Sciatic nerve (tissue), 2 donors: ENCODE measurements around the gene CRISPLD2. TPM values are rescaled to one million over a fixed set of nuclear protein-coding genes. Genes with fewer than 3 reads are reported as not detected.

Experiments used
- ATAC-seq: fragments of 200-7000 bp; cut with Tn5 transposase; one replicate; pipeline ENCODE4 v1.9.1; 2020; ENCODE audit warnings: mild to moderate bottlenecking, moderate library complexity
- DNase-seq: peaks from one replicate; pipeline ENCODE4 v3.0.0-alpha.2; 2020; ENCODE audit warnings: low spot score
- intact Hi-C: fragments of 100-400 bp; cut with DNase I; formaldehyde crosslinking; loops from one replicate; pipeline ENCODE4 v1.14.2; 2022
- total RNA-seq: library from RNA; stranded (reverse); fragmentation: NEBNext Ultra II Directional; extraction: Animal tissue kit (Norgen Biotek cat#: 25700); gene quantifications from one replicate; pipeline ENCODE4 v1.2.1, GENCODE V29; 2021
- donor health status: DM: no; HTN: no; CAD: no.
- donor health status: DM: no; HTN: no; CAD: no.

Gene CRISPLD2
- total RNA-seq, 1 donor from 2014 or later: 118 TPM

DNA sequence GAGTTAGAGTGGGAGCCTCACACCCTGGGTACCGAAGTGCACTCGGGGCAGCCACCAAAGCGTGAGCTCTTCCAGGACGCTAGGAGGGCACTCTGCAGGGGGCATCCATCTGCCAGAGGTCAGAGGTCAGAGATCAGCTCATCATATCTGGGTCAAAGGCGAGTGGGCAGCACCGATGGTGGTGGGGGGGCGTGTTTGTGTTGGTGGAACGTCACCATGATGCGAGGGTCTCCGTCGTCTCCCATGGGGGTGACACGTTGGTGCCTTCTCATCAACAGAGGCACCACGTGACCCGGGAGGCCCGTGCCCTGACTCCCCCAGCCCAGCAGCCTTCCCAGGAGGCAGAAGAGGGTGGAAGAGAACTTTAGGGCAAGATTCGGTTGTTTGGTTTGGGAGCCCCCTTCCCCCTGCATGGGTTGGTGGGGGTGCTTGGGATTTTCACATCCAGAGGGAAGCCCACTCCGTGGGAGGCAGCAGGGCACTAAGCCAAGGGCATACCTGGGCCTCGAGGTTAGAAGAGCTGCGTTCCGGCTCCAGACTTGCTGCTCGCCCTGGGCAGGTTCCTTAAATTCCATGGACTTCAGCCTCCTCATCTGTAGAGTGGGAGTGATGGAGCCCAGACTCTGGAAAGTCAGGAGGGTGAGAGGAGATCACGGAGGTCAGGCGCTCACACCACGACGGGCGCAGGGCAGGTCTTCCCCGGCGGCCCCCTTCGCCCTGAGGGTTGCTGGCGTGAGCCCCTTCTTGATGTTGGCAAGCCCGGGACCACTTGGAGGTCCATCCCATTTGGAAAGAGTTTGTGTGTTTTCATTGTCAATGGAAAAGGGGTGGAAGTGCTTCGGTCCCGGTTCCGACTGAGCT, 14.0 kb downstream of the CRISPLD2 start:
- no peak for DNase-seq
- ATAC-seq: peak; percentile 0
- intact Hi-C loops: no loop called here

DNA sequence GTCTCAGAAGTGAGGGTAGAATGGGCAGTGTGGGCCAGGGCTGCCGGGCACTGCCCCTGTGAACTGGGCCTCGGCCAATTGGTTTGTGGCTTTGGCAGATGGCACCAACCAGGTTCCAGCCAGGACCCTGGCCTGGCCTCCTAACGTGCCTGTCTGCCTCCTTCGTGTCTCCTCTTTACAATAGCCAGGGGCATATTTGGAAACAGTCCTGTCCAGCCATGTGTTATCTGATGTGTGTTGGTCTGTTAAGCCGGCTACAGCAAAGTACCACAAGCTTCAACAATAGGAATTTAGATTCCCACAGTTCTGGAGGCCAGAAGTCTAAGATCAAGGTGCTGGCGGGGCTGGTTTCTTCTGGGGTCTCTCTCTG, 14.6 kb downstream of the CRISPLD2 start:
- no peak for ATAC-seq
- no peak for DNase-seq
- intact Hi-C loops: no loop called here

DNA sequence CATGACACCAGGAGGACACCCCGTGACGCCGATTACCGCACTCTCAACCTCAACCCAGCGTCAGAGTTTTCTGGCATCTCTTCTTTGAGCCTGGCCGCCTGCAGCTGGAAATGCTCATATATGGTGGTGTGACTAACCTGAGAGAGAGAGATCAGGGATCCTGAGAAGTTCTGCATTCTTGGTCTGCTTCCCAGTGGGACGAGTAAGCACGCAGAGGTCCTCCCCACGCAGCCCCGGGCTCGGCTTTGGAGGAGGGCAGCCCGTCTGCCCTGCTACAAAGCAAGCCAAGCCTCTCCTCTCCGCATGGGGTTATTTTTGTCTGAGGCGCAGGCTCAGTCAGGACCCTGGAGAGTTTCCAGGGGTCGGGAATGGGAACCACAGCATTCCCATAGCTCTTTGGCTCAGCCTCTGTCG, 16.5 kb downstream of the CRISPLD2 start:
- intact Hi-C loops: no loop called here

DNA sequence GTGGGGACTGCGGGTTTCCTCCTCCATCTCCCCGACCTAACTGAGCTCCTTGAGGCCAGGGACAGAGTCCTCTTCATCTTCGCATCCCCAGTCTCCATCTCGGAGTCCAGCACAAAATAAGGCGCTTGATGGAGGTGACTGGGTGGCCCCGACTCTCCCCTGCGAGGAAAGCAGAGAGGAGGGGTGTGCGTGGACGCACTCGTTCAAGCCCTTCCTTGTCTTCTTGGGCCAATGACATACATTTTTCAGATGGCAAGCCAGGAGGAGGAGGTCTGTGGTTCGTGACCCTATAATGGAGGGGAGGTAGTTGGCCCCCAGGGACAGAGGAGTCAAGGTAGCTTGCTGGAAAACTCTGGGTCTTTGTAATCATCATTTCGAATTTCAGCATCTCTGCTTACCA, 17.2 kb downstream of the CRISPLD2 start:
- ATAC-seq (no peak), DNase-seq (no peak)
- intact Hi-C loops: no loop called here

More for the DNA sequence above, 16.5 kb downstream of the CRISPLD2 start:
- peak; percentile 57 for ATAC-seq
- DNase-seq: peak; percentile 87

DNA sequence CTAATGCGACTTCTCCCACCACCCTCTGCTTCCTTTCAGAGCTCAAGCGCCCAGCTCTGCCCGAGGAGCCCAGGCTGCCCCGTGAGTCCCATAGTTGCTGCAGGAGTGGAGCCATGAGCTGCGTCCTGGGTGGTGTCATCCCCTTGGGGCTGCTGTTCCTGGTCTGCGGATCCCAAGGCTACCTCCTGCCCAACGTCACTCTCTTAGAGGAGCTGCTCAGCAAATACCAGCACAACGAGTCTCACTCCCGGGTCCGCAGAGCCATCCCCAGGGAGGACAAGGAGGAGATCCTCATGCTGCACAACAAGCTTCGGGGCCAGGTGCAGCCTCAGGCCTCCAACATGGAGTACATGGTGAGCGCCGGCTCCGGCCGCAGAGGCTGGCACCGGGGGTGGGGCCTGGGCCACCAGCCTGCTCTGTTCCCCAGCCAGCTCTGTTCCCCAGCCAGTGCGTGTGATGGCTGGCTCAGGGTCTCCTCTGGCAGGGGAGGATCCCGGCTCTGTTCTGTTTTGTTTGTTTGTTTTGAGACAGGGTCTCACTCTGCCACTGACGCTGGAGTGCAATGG, 18.7 kb downstream of the CRISPLD2 start:
- DNase-seq (no peak), ATAC-seq (no peak)
- intact Hi-C loops: no loop called here

DNA sequence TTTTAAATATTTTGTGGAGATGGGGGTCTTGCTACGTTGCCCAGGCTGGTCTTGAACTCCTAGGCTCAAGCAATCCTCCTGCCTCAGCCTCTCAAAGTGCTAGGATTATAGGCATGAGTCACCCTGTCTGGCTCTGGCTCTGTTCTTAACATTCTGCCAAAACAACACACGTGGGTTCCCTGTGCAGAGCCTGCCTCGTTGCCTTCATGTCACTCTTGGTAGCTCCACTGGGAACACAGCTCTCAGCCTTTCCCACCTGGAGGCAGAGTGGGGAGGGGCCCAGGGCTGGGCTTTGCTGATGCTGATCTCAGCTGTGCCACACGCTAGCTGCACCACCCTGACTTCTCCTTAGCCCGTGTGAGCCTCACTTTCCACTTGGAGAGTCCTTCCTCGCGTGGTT, 19.3 kb downstream of the CRISPLD2 start:
- intact Hi-C loops: no loop called here

DNA sequence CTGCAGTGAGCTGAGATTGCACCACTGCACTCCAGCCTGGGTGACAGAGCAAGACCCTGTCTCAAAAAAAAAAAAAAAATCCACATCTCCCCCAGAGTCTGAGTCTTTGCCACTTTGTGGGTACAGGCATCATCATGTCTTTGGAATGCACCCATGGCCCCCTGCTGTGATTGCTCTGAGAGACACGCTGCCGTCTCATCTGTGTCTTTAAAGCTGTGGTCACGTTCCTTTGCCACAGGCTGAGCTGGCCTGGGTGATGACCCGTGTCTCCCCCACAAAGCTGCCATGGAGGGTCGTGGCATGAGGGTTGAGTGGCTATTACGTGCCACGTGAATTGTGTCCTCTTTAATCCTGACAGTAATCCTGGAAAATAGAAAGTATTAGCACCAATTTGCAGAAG, 20.2 kb downstream of the CRISPLD2 start:
- DNase-seq (no peak), ATAC-seq (no peak)
- intact Hi-C loops: no loop called here

More for the DNA sequence above, 19.3 kb downstream of the CRISPLD2 start:
- ATAC-seq: peak; percentile 10
- no peak for DNase-seq

DNA sequence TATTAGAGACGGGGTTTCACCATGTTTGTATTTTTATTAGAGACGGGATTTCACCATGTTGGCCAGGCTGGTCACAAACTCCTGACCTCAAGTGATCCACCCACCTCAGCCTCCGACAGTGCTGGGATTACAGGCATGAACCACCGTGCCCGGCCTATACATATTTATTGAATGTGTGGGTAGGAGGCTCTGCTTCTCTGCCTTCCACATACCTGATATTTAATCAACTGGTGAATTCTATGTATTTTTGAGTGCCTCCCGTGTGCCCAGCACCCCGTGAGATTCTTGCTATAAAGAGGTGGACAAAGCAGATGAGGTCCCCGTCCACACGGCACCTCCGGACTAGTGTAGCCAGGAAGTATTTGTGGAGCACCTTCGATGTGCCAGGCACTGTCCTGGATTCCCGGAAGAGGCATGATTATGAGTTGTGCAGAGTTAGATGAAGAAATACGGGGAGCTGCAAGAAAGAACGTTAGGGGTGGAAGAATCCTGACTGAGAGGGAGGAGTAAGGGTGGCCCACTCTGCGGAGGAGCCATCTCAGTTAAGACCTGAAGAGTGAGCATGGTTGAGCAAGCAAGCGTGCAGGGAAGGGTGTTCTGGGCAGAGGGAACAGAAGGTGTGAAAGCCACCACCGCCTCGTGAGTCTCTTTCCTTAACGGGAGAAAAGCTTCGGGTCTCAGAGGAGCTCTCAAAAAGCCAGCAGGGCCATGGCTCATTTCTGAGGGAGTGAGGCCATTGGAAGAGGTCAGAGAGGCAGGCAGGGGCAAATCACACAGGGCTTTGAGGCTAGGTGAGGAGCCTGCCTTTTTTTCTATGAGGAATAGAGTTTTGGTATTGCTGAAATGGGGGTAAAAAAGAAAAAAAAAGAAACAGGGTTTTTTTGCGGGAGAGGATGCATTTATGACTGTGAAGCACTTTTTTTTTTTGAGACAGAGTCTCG, 21.2 kb downstream of the CRISPLD2 start:
- DNase-seq: no peak
- intact Hi-C loops: no loop called here
- ATAC-seq: no peak

DNA sequence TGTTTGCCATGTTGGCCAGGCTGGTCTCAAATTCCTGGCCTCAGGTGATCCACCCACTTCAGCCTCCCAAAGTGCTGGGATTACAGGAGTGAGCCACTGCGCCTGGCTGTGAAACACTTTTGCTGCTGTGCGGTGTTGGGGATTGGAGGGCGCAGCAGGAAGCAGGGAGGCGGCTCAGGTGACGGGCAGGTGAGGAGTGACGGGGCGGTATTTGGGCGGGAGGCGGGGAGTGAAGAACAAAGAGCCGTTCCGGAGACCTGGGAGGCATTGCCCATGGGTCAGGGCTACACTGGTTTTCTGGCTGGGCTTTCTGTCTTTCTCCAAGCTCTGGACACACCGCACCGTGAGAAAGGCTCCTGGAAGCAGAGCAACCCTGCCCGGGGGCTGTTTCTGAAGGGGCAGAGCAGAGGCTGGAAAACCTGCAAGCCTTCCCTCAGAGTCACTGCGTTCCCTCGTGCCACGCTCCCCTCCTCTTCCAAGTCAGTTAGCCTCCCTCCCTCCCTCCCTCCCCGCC, 22.1 kb downstream of the CRISPLD2 start:
- DNase-seq (no peak), ATAC-seq (peak; percentile 0)
- intact Hi-C loops: no loop called here

DNA sequence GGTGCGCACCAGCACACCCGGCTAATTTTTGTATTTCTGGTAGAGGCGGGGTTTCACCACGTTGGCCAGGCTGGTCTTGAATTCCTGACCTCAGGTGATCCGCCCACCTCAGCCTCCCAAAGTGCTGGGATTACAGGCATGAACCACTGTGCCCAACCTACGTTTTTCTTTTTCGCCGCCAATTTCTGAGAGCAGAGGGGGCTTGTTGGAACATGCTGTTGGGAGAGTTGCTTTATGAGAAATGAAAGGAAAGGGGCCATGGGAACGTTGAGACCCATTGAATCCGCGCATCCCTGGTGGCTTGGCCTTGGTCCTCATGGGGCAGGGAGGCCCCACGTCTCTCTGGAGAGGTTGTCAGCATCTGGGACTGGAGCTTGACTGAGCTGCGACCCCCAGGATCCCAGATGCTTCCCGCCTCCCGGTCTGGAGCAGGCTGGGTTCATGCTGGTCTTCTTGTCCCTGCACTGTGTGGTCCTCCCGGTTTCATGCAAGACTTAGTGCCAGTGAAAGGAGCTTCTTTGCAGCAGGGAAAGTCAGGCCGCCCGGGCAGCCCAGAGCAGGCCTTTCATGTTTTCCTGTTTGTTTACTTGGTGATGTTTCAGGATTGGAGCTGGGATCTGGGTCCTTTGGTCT, 22.8 kb downstream of the CRISPLD2 start:
- no peak for ATAC-seq
- intact Hi-C loops: no loop called here
- DNase-seq: no peak

DNA sequence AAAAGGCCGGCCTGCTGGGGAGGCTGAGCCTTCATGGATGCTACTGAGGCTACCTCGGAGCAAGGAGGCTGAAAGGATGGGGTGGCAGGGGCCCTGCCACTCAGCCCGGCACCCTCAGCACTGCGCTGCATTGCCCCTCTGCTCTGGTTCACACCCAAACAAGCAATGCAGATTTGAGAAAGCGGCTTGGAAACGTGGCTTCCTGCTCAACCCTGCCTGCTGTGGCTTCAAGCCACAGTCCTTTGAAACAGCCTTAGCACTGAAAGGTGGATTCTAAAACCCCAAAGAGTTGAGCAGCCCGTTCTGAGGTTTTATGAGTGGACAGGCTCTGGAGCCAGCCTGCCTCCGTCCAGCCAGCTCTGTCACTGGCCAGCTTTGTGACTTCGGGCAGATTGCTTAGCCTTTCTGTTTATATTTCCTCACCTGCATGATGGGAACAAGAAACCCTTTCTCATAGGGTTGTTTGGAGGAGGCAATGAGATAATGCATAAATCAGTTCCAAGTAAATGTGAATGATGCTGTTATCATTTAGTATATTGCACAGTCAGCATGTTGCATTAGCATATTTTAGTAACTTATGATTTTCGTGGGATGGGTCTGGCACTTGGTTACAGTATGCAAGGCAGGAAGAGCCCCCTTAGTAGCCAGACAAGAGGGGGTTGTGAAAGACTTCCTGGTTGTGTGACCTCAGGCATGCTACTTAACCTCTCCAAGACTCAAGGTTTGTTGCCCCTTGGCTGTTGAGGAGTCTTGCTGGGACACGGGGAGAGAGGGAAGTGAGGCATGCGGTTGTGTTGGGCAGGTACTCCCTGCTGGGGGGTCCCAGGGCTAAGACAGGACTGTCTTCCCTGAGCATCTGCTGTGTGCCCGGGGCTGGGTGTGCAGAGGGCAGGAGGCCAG, 23.6 kb downstream of the CRISPLD2 start:
- intact Hi-C loops: no loop called here
- DNase-seq (no peak), ATAC-seq (no peak)

DNA sequence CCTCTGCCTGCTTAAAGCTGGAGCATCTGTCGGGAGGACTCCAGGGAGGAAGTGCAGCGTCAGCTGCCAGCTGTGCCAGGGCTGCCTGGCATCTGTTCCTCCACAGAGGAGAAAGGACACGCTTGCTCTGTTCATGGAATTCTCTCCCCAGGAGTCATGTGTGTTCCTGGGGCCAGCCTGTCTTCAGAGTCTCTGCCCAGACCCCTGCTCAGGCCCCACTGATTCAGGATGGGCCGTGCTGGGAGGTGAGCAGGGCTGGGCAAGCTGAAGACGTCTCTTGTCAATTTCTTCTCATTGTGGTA, 24.2 kb downstream of the CRISPLD2 start:
- DNase-seq (no peak), ATAC-seq (peak; percentile 5)
- intact Hi-C loops: no loop called here

DNA sequence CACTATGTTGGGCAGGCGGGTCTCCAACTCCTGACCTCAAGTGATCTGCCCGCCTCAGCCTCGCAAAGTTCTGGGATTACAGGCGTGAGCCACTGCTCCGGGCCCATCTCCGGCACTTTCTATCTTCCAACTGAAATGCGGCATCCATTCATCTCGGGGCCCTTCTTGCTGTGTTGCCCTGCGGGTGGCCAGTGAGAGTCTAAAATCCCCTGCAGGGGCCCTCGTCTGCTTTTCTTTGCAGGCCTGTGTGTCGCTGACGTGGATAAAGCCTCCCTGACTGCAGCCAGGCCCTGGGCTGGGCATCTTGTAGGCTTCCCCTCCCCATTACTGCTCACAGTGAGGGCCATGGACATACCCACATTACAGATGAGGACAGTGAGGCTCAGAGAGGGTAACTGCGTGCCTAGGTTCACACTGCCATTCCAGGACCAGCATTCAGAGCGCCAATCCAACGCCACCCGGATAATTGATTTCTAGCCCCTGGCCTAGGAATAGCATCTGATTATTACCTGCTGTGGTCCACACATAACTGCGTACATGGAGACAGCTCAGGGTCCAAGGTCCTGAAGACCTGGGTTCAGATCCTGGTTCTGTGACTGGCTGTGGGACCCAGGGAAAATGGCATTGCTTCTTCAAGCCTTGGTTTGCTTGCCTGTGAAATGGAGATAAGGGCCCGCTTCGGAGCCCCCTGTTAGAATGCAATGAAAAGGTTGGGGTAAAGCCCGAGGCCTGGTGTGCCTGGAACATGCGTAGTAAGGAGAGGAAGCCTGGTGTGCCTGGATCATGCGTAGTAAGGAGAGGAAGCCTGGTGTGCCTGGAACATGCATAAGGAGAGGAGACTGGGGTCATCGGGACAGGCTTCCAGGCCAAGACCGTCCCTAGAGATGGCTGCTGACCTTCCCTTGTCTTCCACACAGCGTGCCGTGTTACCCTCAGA, 25.0 kb downstream of the CRISPLD2 start:
- ATAC-seq: peak; percentile 48

DNA sequence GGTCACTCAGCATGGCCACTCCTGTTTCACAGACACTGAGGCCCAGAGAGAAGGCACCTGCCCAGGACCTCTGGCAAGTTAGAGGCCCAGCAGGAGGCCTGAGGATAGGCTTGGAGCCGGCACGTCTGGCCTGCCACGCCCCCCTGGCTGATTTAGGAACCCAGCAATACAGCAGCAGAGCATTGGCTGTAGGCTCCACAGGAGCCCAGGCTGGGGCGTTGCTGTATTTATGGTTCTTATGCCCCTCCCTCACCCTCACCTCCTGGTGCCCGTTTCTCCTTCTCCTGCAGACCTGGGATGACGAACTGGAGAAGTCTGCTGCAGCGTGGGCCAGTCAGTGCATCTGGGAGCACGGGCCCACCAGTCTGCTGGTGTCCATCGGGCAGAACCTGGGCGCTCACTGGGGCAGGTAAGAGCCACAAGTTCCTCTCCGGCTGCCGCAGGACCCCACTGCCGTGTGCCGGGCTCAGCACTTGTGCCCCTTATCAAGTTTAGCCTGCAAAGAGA, 25.8 kb downstream of the CRISPLD2 start:
- ATAC-seq (no peak), DNase-seq (no peak)
- intact Hi-C loops: no loop called here

More for the DNA sequence above, 25.0 kb downstream of the CRISPLD2 start:
- intact Hi-C loops: no loop called here
- DNase-seq: no peak

DNA sequence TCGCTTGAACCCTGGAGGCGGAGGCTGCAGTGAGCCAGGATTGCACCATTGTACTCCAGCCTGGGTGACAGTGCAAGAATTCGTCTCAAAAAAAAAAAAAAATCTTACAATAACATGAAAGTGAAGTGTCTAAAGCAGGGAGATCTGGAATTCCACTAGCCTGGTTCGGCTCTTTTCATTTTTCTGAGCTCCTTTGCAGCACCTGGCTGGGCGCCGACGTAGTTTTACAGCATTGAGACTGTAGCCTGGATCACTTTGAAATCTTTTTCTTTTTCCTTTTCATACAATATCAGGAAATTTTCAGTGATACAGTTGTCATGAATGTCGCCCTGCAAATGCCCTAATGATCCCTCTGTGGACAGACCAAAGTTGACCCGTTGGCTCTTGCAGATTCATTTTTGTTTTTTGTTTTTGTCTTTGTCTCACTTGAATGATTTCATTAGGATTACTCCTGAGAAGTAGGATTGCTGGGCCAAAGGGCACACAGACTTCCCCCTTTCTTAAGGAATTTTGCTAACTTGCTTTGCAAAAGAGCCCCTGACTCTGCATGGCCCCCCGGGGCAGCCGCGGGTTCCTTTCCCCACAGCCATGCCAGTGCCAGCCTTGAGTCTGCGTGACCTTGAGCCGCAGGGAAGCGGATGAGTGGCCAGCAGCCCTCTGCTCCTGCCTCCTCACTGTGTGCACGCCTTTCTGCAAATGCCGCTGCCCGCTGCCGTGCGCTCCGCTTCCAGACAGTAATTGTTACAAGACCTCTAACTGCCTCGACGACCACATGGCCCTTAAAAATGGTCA, 28.0 kb downstream of the CRISPLD2 start:
- intact Hi-C loops: no loop called here
- DNase-seq (no peak), ATAC-seq (no peak)

DNA sequence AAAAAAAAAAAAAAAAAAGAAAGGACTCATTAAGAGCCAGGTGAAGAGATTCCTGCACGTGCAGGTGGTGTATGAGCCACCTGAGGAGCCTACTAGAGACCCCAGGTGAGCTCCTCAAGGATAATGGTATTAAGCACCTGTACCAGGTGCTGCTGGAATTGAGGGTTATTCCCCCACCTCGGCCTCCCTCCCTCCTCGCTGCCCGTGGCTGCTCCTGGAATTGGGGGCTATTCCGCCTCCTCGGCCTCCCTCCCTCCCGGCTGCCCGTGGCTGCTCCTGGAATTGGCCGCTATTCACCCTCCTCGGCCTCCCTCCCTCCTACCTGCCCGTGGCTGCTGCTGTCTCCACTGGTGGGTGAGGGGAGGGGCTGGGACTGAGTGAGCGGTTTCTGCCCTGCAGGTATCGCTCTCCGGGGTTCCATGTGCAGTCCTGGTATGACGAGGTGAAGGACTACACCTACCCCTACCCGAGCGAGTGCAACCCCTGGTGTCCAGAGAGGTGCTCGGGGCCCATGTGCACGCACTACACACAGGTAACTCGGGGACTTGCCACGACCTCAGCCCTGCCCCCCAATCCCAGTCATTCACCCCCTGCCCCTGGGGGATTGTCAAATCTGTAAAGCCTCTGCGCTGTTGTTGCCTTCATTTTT, 29.3 kb downstream of the CRISPLD2 start:
- DNase-seq (no peak), ATAC-seq (no peak)
- intact Hi-C loops: no loop called here
